Activated CD8-positive, alpha-beta memory T cell treated with anti-CD3 and anti-CD28 coated beads, Interleukin-2, amount 50 U/mL, for 4 hours (primary cell): ENCODE results near the gene GPBAR1.

Experiments used
- DNase-seq: peaks from one replicate; pipeline ENCODE4 v3.0.0-alpha.2; 2020

The GPBAR1 gene, protein sequence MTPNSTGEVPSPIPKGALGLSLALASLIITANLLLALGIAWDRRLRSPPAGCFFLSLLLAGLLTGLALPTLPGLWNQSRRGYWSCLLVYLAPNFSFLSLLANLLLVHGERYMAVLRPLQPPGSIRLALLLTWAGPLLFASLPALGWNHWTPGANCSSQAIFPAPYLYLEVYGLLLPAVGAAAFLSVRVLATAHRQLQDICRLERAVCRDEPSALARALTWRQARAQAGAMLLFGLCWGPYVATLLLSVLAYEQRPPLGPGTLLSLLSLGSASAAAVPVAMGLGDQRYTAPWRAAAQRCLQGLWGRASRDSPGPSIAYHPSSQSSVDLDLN

DNA sequence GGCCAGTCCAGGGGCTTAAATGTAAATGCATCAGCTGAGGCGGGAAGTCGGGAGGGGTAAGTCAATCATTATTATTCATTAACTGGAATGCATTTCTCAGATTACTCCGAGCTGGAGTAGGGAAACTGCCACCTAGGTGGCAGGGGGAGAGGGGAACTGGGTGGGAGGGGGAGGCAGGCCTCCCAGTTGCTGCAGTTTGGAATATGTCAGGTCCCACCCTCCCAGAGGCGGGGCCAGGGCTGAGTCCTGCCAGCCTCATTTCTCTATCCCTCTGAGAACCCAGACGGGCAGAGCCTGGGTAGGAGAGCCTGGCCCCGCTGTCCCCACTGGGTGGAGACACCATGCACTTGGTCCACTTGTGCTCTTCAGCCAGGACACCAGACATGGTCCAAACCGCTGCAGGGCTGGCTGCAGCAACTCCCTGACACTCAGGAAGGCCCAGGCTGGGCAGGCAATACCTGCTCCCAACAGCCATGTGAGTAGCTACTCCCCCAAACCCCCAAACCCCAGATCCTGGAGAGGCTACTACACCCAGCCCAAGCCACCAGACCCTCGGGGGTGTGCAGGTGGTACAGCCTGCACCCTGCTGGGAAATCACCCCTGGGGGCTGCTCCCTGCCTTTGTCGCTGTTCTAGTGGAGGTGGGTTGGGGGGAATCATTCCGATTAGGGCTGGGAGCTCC lies at the start of gene GPBAR1:
TSS of gene GPBAR1 (plus strand) at position 274 of the 681 bp plus-strand sequence. CDS start 1,710 bp downstream, outside the sequence.
- no peak for DNase-seq

DNA sequence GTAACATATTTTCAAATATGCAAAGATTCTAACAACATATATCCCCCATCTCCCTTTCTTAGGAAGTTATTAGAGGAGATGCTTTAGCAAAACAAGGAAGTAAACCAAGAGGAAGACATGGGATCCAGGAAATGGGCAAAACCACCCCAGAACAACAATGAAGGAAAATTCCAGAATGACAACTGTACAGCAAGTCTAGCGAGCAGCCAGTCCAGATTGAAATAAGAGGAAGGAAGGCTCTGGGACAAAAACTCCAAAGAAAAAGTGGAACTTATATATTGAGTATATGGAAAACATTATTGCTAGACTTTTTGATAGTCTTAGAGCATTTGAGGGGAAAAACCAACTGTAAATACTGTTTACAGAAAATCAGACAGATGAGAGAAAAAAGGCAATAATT lies 46.7 kb upstream of the GPBAR1 start:
- DNase-seq = no peak

DNA sequence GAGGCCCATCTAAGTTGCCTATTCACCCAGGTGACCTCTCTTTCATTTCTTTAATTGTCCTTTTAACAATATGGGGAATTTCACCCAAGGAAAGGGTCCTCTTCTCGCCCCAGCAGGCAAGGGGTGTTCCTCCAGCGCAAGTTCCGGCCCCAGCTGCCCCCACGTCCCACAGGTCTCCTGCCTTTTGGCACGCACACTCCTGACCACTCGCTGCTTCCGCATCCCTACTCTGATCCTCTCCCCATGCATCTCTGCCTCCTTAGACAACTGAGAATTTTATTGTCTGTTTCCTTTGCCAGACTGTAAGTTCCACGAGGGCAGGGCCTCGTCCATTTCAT lies 44.5 kb upstream of the GPBAR1 start:
- no peak for DNase-seq

DNA sequence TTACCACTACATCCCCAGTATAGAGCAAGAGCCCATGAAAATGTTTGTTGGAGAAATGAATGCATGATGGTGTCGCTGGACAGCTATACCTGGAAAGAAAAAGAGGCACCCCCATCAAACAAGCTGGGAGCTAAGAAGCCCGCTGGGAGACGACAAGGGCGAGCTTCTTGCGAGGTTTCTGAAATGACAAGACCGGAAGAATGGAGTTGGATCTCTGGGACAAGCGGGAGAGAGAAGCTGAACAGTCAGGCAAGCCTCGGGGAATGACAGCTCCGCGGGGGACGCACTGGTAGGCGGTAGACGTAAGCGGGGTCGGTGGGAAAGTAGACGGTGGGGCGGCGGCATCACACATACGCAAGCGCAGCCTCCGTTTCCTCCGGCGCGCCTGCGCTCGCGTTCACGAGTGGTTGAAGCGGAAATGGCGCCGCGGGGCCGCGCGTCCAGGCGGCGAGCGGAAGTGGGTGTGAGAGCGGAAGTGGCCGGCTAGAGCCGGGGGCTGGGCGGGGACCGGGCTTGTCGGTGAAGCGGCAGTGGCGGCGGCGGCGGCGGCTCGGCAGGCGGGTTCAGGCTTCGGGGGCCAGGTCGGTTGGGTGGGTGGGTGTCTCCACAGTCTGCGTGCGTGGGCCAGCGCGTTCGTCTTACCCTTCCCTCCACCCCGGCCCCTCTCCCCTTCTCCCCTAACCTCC lies 44.0 kb upstream of the GPBAR1 start, which contains the start of gene ARPC2:
TSS of gene ARPC2 (plus strand) at position 516 of the 686 bp plus-strand sequence. CDS start 282 bp downstream, outside the sequence.
- DNase-seq = peak; percentile 96

DNA sequence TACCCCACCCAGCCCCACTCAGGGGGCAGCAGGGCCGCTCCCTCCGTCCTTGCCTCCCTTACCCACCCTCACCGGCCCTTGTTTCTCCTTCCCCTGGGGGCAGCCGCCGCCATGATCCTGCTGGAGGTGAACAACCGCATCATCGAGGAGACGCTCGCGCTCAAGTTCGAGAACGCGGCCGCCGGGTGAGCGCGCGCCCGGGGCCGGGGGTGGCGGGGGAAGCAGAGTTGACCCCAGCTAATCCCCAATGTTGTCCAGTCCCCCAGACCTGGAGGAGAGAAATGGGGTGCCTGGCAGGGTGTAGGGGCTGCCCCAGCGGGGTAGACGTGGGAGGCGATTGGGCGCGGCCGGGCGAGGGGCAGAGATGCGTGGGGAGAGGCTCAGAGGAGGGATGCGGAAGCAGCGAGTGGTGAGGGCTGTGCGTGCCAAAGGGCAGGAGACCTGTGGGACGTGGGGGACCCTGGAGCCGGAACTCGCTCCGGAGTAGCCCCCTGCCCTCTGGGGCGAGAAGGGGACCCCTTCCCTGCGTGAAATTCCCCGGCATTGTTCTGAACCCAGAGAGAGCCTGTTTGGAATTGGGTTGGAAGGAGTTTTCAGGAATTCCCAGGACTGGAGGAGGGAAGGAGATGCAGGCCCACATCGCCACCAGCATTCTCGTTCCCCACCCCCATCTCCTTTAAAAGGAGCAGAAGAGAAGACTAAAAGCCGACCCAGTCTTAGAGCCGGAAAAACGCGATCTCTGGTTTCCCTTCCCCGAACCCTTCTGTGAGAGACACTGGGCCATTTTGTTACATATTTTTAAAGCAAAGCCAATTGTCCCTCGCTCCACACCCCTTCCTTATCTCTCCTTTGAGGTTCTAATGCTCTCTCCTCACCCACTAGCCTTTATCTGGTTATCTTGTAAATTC lies 43.2 kb upstream of the GPBAR1 start:
- peak; percentile 73 for DNase-seq

DNA sequence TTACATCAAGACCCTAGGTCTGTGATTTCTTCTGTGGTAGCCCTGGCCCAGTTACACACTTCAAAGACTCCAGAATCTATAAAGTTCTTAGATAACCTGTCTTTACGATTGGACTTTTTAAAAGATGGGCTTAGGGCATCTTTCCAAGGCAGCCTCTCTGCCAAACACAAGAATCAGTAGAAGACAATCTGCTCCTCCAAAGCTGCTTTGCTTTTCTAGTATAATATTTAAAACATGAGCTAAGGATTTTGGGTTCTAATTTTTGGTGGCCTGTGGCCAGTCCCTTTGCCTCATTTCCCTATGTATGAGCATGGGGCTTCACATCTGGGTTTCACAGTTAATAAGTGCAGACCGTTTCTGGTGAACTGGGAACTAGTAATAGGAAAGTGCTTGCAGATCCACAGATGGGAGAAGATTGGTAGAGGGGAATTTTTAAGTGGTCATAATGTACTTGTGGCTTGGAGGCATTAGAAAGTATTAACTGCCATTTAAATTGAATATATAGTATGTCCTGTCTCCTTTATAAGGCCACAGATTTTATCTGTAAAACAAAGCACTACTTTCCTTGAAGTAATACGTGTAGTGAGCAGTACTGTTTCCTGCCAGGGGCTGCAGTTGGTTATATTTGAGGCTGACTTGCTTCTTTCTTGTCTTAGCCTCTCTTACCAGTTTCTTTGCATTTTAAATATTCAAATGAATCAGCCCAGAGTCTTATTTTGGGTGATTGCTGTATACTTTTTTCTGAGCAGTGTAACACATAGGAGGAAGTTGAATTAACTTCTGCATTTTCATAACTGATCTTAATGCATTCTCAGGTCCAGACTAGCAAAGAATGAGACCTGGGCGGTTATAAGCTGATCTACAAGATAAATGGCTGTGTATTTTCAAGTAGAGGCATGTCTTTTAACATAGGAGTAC lies 42.3 kb upstream of the GPBAR1 start:
- DNase-seq = no peak

DNA sequence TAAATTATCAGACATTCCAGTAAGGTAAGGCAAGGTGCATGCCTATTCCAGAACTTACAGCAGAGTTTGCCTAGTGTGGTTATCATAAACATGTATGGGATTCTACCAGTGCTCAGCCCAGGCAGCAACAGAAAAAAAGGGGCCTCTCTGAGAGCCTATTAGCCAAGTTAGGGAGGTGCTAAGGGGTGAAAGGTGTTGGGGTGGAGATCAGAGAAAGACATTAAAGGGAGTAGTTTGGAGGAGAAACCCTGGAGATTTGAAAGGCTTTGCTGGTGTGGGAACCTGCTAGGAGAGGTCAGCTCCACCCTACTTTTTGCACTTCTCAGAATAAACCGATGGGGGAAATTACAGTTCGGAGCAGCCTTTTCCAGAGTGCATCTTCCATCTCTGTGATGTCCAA lies 40.9 kb upstream of the GPBAR1 start:
- DNase-seq = no peak

DNA sequence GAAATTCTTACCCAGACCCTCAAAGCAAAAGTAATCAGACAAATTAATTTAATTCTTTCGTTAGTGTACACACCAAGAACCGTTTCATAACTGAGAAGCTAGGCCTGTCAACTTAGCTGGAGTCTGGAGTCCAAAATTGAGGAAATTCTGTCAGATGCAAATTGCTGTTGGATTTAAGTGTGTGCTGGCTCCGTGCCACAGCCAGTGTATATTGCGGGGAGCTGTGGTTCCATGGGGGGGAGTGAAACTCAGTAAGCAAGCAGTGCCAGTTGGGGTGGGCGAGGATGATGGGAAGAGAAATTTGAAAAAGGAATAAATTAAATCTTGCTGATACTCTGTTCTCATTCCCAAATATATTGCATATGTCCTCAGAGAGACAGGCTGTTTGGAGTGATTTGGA lies 39.8 kb upstream of the GPBAR1 start:
- no peak for DNase-seq

DNA sequence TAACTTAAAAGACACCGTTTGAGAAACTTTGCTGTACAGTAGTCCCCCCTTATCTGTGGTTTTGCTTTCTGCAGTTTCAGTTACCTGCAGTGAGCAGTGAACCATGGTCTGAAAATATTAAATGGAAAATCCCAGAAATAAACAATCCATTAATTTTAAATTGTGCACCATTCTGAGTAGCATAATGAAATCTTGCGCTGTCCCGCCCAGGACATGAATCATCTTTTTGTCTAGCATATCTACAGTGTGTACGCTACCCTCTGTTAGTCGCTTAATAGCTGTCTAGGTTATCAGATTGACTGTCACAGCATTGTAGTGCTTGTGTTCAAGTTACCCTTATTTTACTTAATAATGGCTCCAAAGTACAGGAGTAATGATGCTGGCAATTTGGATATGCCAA lies 37.8 kb upstream of the GPBAR1 start:
- DNase-seq = peak; percentile 35

DNA sequence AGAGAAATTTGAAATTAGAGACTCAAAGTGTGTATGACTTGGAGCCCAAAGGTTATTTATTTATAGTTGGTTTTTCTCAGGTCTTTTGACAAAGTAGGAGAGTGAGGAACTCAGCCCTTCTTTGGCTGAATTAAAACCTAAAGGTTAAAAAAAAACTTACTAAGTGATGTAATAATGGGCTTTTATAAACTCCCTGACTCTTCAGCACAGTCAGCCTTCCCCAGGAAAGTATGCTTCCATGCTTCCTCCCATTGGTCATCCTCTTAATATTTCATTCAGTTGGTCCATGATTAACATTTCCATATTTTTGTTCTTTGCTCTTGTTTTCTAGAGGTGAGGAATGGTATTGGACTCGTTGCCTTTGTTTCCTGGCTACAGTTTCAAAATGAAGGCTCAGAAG lies 36.6 kb upstream of the GPBAR1 start:
- no peak for DNase-seq

DNA sequence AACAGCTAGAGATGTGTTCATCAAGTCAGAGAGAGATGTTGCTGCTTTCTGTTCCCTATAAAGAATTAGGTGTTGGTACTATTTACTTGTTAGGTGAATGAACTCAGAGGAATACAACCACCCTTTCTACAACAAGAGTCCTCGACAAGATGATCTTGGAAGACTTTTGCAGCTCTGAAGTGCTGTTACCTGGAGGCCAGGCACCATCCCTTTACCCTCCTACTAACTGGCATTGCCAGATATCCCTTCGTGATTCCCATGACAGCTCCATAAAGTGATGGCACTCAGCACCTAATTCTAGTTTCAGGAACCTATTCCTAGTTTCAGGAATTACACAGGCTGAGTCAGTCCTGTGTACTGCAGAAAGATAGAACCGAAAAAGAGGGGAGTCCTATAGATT lies 33.9 kb upstream of the GPBAR1 start:
- no peak for DNase-seq

DNA sequence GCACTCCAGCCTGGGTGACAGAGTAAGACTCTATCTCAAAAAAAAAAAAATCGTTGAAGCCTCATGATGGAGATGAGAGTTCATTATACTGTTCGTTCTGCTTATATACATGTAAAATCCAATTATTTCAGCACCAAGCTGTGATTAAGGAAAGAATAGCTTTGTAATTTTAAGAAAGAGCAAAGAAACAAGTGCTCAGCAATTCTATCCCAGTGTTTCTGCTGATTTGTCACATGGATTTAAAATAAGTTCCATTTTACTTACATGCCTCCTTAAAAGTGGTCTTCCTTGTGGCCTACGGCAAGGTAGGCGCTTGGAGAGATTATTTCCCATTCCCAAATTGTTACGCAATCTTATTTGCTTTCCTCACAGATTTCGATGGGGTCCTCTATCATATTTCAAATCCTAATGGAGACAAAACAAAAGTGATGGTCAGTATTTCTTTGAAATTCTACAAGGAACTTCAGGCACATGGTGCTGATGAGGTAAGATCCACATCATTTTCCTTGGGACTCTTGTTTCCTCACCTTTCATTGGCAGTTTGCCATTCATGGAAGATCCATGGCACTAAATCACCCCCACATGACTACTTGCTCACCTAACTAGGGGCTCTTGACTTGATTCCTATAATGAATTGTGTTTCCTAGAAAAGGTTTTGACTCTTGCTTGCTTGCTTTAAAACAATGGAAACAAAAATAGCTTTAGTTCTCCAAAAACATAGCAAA lies 32.3 kb upstream of the GPBAR1 start:
- no peak for DNase-seq

DNA sequence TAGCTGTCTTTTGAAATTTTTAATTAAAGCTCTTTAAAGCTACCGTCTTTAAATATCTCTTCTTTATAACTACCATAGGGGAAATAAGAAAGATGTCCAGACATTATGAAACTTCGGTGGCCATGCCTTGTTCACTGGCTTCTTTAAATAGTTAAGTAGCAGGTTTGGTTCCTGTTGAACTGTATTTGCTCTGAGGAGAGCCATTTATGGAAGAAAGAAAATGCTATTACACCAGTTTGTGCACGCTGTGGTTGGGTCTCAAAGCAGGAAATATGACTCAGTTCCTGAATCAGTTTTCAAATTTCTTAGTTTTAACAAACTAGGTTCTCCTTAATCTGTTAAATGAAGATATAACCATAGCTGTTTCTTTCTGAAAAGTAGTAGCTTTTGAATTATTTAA lies 31.6 kb upstream of the GPBAR1 start:
- no peak for DNase-seq

DNA sequence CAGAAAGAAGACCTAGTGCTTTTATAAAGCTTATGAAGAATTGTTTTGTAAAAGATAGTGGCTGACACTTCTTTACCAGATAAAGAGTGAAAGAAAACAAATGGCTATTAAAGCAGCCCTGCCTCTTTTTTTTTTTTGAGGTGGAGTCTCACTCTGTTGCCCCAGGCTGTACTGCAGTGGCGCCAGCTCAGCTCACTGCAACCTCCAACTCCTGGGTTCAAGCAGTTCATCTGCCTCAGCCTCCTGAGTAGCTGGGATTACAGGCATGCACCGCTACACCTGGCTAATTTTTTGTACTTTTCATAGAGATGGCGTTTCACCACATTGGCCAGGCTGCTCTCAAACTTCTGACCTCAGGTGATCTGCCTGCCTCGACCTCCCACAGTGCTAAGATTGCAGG lies 31.0 kb upstream of the GPBAR1 start:
- DNase-seq = no peak

DNA sequence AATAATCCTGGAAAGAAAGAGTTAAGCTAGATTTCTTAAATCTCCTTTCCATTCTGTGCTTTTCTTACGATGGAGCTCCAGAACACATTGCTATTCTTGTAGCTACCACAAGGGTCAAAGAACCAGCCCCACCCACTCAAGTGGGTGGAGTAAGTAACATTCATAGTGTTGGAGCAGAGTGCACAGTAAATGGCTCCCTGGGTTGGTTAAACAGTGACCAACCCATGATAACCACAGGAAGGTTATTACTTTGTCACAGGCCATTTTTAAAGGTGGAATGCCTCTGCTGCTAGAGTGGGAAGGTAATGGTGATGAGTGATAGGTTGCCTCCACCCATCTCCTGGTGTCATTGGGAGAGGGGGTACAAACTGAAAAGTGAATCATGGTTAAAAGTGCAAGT lies 29.9 kb upstream of the GPBAR1 start:
- no peak for DNase-seq

DNA sequence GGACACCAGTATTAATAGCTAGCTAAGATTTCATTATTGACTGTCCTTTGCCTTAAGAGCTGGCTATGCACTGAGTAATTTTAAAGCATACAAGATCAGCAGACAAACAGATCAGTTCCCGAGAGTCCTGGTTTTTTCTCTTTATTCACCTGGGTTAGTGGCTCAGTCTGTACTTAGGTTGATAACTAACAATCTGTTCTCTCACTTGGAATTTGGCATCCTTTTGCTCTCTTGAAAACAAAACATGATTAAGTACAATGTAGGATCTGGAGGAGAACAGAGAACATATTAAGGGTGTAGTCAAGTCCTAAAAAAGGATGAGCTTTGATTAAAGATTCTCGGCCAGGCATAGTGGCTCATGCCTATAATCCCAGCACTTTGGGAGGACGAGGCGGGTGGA lies 27.3 kb upstream of the GPBAR1 start:
- DNase-seq = no peak

DNA sequence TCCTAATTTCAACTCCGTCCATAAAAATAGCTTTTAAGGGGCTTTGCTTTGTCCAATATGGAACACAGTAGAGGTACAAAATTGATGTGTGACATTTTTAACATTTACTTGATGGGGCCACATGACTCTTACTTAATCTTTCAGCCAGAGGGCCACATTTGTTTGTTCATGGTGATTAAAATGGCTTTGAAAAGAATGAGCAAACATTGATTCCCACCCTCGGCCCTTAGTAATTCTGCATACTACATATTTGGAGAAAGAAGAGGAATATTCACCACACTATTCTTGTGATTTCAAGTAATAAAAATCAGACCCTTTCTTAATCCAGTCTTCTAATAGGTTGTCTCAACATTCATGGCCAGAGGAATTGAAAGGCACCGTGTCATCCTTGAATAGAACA lies 26.3 kb upstream of the GPBAR1 start:
- no peak for DNase-seq

DNA sequence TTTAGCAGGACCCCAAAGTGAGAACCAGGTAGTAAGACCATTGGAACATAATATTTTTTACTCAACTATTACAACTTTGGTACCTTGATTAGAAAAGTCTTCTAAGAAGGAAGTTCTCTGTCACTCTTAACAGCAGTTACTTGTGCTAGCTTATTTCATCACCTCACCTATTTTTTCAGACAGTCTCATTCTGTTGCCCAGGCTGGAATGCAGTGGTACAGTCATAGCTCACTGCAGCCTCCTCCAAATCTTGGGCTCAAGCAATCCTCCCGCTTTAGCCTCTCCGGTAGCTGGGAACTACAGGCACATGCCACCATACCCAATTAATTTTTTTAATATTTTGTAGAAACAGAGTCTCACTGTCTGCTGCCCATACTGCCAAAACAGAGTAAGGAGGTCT lies 25.8 kb upstream of the GPBAR1 start:
- no peak for DNase-seq

DNA sequence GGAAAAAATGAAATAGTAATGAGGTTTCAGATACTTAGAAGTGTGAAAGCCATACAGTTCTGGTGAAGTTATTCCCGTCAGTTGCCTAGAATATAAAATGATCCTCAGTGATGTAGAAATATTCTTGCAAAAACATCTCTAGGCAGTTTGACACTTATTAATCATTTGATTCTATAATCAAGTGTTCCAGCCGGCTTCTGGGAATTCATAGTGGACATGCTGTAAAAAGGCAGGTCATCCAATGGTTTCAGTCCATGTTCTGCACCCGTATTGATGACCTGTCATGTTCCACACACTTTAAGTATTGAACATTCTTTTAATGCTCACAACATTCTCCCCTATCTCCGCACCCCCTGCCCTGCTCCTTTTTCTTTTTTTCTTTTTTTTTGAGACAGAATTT lies 24.0 kb upstream of the GPBAR1 start:
- no peak for DNase-seq

DNA sequence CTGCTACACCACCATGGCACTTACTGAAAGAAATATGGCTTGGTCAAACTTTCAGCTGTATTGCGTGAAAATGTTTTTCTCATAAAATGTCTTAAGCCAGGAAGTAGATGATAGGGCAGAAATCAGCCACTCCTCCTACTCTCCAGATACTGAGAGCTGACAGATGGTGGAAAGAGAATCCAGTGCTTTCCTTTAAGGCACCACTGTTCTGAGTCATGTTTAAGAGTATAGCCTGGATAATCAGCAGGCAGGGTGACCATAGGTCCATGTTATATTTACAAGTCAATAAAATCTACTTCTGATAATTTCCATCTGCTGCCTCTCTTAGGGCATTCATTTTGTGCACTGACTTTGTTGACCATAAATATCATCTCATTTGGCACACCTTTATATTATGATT lies 21.9 kb upstream of the GPBAR1 start:
- no peak for DNase-seq

DNA sequence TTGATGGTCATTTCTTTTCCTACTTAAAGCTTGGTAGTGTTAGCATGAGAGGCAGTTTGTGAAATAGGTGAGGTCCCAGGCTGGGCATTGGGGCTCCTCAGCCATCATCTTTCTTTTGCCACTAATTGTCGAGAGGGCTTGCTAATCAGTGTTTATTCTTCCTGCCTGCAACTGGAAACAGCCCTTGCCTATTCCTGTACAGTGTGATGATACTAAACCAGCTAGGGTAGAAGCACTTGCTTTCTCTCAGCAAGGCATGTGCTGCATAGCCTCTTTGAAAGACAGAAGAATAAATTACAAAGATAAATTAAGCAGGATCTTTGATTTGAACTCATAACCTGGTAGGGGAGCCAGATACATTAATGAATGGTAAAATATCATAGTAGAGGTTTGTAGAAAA lies 16.6 kb upstream of the GPBAR1 start:
- DNase-seq = no peak
